Dermis microvascular lymphatic vessel endothelial cell (primary cell): Measurements from ENCODE around the gene KRT85. TPM values are rescaled to one million over a fixed set of nuclear protein-coding genes. Genes with fewer than 3 reads are reported as not detected.
"Not testable (repeated sequence)": the region's sequence is repeated elsewhere in the genome, so short reads cannot be mapped to it uniquely, and the experiment has no call there.

Source experiments
- DNase-seq, 2 donors: peaks; one replicate each; pipeline versions ENCODE4 v3.0.0 to v3.0.0-alpha.2; 2010; ENCODE audit warnings: low read depth in 2 of 2
- total RNA-seq: library from RNA; depleted of rRNA; stranded (reverse); fragments of >200 nt; gene quantifications from 2 replicates; pipeline ENCODE4 v1.2.1, GENCODE V29; 2014

The KRT85 gene
- total RNA-seq, 1 donor from 2014 or later, result not detected

DNA sequence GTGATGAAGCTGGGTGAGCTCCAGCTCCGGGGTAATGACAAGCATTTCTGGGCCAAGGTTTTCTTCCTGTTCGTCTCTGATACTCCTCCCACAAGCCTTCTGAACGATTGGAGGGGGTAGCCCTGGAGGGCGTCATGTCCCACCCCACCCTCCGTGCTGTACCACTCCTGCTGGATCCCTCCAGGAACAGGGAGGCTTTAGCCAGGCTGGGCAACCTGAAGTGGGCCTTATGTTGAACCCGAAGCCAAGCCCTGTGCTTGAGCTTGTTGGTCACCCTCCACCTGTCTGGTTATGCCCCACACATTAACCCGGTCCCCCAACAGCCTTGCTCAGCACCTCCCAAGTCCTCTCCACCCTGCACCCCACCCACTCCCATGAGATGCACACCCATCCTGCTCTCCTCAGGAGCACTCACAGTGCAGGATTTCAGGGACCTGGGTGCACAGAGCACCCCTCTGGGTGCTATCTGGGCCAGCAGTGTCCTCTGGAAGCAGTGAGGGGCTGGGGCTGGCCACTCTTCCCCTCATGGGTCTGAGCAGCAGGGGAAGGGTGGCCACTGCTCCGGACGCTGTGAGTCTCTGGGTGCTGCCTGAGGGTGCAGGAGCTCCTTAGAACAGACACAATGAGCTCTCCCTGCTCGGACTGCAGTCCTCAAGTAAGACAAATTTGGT, 39.3 kb downstream of the KRT85 start:
- no peak for DNase-seq

DNA sequence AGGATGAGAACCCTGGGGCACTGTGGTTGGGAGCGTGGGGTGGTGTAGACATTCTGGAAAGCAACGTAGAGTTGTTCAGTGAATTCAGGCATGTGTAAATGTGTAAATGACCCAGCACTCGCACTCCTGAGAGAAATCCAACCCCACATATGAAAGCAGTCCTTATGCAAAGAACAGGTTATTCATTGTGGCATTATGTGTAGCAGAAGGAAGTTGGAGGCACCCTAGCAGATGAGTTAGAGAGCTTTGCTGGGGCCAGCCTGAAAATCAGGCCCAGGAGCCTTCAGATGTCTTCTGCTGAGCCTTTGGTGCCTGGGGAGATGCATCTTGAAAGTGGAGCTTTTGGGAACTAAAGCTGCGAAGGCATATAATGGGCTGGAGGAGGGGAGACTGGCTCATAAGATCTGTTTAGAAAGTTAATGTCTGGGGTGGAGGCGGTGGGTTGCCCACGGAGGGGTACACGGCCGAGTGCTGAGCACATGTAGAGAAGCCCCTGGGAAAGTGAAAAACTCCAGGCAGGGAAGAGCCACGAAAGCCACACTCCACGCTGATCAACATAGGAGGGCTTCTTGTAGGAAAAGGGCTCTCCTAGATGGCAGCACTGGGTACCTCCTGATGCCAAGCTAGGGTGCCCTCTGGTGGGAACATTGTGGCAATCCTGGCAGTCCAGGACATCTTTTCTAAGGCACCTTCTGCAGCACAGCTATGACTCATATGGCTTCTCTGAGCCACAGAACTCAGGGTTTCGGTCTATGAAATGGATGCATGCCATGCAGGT, 40.0 kb downstream of the KRT85 start:
- peak; percentile 80 to 94 for DNase-seq

- DNase-seq, result no peak
Measured at GRCh38 chr12:52324153-52324444, 43.2 kb downstream of the KRT85 start.

- DNase-seq, result no peak
Measured at GRCh38 chr12:52323416-52324152, 43.7 kb downstream of the KRT85 start.

- DNase-seq, result no peak
Measured at GRCh38 chr12:52323001-52323400, 44.3 kb downstream of the KRT85 start.

GRCh38 chr12:52322069-52322468, 45.2 kb downstream of the KRT85 start:
- no peak for DNase-seq

GRCh38 chr12:52321418-52321817, 45.9 kb downstream of the KRT85 start:
- DNase-seq, result no peak

DNA sequence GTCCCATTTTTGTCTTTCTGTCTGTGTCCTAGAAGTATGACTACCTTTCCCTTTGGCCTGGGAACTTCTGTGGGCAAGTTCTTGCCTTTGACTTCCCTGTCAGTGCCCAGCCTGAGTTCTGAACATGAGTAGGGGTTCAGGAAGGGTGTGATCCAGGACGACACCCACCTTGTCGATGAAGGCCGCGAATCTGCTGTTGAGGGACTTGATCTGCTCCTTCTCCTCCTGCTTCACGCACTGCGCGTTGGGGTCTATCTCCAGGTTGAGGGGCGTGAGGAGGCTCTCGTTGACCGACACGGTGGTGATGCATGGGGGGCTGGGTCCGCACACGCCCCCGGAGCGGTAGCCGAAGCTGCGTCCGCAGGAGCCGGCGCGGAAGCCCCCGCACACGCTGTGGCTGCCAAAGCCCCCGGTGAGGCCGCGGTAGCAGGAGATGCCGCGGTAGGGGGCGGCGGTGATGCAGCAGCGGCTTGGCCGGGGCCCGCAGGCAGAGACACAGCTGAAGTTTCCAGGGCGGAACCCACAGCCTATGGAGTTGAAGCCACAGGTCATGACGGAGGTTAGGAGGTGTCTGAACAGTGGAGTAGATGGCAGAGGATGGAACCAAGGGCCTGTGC, 46.4 kb downstream of the KRT85 start, which contains the start of gene KRT83:
Gene KRT83 (minus strand): TSS at position 615 of the 617 bp plus-strand sequence. CDS start 63 bp downstream, at position 552.
- no peak for DNase-seq

- DNase-seq, result no peak
Measured at GRCh38 chr12:52319097-52319496, 48.2 kb downstream of the KRT85 start.

- DNase-seq, result no peak
Measured at GRCh38 chr12:52318241-52318990, 48.9 kb downstream of the KRT85 start.

DNA sequence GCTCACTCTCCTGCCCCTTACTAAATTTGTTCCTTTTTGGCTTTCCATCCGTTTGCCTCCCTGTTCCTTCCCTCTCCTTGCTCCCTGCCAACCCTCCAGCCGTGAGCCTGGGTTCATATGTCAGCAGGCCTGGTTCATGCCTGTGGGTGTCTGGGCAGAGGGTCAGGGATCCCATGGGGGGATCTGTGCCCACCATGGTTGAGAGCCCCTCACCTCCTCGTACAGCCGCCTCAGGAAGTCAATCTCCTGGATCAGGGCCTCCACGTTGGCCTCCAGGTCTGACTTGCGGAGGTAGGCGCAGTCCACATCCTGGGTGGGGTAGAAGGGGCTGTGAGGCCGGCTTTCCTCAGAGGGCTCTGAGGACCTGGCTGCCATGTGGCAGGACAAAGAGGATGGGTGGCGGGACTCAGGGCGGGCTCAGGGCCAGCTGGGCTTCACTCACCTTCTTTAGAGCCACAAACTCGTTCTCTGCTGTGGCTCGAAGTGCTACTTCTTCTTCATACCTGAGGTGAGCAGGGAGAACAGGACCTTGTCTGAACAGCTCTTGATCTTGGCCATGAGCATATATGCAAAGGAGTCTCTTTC, 49.7 kb downstream of the KRT85 start:
- no peak for DNase-seq

DNA sequence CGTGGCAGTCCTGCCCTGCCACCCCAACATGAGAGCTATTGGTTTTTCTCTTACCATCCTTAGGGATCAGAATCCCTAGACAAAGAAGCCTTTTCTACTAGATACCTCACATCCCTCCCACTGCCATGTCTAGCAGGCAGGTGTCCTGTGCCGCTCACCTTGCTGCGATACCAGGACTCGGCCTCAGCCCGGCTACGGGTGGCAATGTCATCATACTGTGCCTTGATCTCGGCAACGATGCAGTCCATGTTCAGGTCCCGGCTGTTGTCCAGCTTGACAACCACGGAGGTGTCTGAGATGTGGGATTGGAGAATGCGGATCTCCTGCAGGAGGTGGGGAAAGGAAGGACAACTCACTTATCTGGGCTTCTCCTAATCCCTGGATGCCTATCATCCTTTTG, 50.6 kb downstream of the KRT85 start:
- no peak for DNase-seq

DNA sequence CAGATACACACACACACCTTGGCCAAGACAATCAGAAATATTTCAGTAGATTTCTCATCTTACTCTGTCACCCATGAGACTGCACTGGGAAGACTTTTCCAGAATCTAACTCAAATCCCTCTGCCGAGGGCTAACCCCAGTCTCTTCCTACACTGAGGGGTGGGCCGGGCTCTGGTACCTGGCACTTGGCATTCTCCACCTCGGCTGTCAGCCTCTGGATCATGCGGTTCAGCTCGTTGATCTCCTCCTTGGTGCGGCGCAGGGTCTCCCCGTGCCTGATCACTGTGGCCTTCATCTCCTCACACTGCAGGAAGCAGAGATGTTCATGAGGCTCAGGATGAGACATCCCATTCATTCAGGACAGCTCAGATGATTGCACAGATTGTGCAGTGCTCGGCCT, 51.0 kb downstream of the KRT85 start:
- no peak for DNase-seq

DNA sequence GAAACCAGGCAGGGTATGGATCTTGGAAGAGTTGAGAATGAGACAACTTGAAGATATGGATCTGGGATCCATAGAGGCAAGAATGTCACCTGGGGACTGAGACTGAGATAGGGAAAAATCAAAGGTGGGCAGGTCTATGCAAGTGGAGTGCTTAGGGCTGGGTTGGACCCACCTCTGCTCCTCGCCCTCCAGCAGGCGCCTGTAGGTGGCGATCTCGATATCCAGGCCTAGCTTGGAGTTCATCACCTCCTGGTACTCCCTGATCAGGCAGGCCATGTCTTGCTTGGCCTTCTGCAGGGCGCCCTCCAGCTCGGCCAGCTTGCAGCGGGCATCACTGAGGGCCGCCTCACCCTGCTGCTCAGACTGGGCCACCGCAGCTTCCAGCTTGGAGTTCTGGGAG, 51.6 kb downstream of the KRT85 start:
- DNase-seq, result not testable (repeated sequence)

DNA sequence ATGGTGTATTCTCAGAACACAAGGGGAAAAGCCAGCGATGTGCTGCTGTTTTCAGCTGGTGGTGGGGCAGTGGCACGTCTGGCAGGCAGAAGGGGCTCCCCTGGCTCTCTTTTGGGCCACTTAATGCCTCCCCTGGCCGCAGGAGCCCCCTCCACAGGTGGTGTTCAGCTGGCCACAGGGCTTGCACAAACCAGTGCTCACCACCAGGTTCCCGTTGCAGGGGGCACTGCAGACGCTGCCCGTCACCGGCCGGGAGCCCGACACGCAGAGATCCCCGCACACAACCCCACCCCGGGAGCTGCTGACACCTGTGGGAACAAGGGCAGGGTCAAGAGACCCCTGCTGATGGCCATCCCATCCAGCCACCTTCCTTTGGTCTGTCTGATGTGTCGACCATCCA, 52.8 kb downstream of the KRT85 start:
- DNase-seq, result no peak

GRCh38 chr12:52313926-52314325, 53.4 kb downstream of the KRT85 start:
- no peak for DNase-seq

- DNase-seq, result no peak
Measured at GRCh38 chr12:52313461-52313860, 53.8 kb downstream of the KRT85 start.

DNA sequence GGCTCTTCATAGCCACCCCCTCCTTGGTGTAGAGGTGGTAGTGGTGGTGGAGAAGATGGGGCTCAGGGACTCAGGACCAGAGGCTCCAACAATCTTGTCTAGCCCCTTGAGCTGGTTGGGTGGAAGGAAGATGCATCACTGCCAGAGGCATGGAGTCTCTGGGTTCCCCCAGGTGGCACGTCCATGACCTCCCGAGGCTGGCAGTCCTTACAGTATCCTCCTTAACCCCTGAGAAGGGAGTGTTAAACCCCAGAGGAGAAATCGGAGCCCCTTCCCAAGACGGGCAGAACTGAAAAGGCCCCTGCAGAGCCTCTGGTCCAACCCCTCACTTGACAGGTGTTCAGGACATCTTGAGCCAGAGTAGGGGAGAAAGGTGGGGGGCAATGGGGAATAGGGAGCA, 55.2 kb downstream of the KRT85 start:
- no peak for DNase-seq

- DNase-seq, result no peak
Measured at GRCh38 chr12:52311285-52311648, 56.0 kb downstream of the KRT85 start.

DNA sequence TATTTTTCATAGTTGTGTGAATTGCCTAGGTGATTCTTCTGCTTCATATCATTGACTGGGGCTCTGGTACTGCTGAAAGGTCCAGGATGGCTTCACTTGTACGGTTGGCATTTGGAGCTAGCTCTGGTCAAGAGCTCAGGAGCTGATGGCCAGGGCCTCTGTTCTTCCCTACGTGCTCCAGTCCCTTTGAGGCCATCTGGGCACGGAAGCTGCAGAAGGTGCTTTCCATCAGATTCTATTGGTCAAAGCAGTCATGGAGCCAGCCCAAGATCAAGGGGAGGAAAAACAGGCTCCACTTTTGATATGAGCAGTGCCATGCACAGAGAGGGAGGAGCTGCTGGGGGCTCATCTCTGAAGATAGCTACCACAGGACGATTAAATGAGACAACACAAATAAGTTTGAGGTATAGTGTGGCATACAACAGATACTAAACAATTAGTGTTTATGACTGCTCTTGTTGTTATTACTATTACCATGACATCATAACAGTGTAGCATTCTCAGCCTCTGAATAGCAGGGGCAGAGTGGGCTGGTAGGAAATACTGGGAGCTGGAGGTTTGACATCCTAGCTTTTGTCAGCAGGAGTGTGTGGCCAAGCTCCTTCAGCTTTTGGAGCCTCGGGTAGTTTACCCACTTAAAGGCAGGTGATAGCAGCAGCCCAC, 56.5 kb downstream of the KRT85 start:
- no peak for DNase-seq
